ENCODE results near the gene PDHX.
"Not testable (repeated sequence)": the region's sequence is repeated elsewhere in the genome, so short reads cannot be mapped to it uniquely, and the experiment has no call there.

PDHX gene

DNA sequence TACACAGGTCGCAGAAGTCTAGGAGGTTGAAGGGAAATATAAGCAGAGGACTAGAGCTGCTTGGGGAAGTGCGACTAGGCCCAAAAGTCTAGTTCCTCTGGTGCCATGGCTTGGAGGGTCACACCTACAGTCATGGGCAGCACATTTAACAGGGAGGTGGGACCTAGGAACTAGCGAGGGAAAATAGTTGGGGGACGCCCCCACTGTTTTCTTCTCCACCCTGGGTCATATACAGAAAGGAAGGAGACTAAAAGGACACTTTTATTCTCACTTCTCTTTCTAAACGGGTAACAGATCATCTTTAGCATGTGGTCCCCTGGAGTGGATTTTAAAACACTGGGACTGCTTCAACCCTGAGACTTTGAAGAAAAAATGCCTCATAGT, 16.8 kb upstream of the PDHX start:
- Mint-ChIP-seq H3K4me3 (no peak overlapping the region), H3K27ac (no peak overlapping the region), H3K9me3 (peaks cover 5% of the 10 kb centered on the region), H3K36me3 (peaks cover 29% of the 10 kb centered on the region), H3K27me3 (no peaks in the 10 kb centered on the region), H3K4me1 (peaks cover 5% of the 10 kb centered on the region)

GRCh38 chr11:34904421-34904955, 11.9 kb upstream of the PDHX start:
- peaks cover 29% of the 10 kb centered on the region for H3K36me3 Mint-ChIP-seq
- H3K4me3 Mint-ChIP-seq: no peak overlapping the region
- H3K9me3 Mint-ChIP-seq: peaks cover 5% of the 10 kb centered on the region
- peaks cover 14% of the 10 kb centered on the region for H3K4me1 Mint-ChIP-seq
- no peaks in the 10 kb centered on the region for H3K27me3 Mint-ChIP-seq
- no peak overlapping the region for H3K27ac Mint-ChIP-seq

- no peaks in the 10 kb centered on the region for H3K27me3 Mint-ChIP-seq
- peaks cover under 1% of the 10 kb centered on the region for H3K9me3 Mint-ChIP-seq
- peaks cover 14% of the 10 kb centered on the region for H3K4me1 Mint-ChIP-seq
- H3K4me3 Mint-ChIP-seq: no peak overlapping the region
- H3K27ac Mint-ChIP-seq: no peak overlapping the region
- H3K36me3 Mint-ChIP-seq: peaks cover 24% of the 10 kb centered on the region
These were observed 10.8 kb upstream of the PDHX start for GRCh38 chr11:34905666-34906065.

DNA sequence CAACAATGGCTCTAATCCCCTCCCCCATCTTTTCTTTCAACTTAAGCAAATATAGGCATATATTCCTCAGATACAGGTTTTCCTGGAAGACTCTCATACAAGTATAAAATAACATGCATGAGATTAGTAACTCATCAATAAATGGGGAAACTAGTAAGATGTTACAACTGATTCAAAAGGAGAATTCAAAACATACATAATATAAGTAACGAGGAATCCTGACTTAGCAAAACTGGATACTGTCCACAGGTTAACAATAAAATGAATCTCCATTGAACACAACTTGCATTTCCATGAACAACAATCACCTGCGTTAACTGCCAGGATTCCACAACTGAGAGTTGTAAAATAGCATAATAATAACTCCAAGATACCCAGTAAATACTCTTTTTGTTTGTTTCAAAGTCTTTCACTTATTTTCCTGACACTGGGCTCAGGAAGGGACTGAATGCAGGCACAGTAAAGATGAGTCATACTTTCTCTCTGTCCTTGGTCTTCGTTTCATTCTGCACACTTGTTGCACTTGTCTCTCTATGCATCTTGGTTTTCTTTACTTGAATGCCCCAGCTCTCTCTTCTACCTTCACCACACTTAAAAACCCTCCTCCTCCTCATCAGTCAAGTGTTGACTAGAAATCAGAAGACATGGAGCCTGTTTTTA, 8.4 kb upstream of the PDHX start:
- Mint-ChIP-seq H3K27ac (no peak overlapping the region), H3K9me3 (no peaks in the 10 kb centered on the region), H3K4me3 (no peak overlapping the region), H3K27me3 (no peaks in the 10 kb centered on the region), H3K36me3 (peaks cover 23% of the 10 kb centered on the region), H3K4me1 (peaks cover 19% of the 10 kb centered on the region)

- Mint-ChIP-seq H3K27me3 (no peaks in the 10 kb centered on the region), H3K4me1 (peaks cover 26% of the 10 kb centered on the region), H3K36me3 (peaks cover 20% of the 10 kb centered on the region), H3K27ac (no peak overlapping the region), H3K4me3 (no peak overlapping the region), H3K9me3 (no peaks in the 10 kb centered on the region)
These were observed 7.0 kb upstream of the PDHX start for GRCh38 chr11:34909415-34909814.

DNA sequence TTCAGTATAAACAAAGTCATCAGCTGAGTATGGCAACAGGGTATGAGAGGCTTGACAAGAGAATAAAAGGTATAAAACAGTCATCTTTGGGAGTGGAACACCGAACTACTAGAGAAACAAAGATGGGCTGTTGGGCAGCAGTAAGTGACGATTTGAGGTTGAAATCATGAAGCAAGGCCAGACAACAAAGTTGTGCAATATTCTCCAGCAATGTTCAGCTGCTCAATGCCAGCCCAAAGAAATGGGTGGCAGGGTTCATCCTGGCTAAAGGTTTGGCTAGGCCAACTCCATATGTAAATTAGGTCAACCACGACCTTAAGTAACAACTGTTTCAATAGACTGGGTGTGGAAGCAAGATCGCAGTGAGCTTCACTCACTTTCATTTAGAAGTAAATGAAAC, 6.5 kb upstream of the PDHX start:
- Mint-ChIP-seq H3K36me3 (peaks cover 15% of the 10 kb centered on the region), H3K4me1 (peaks cover 22% of the 10 kb centered on the region), H3K4me3 (no peak overlapping the region), H3K27me3 (no peaks in the 10 kb centered on the region), H3K9me3 (no peaks in the 10 kb centered on the region), H3K27ac (no peak overlapping the region)

GRCh38 chr11:34910817-34911216, 5.6 kb upstream of the PDHX start:
- peaks cover 27% of the 10 kb centered on the region for H3K4me1 Mint-ChIP-seq
- H3K9me3 Mint-ChIP-seq: no peaks in the 10 kb centered on the region
- H3K36me3 Mint-ChIP-seq: peaks cover 18% of the 10 kb centered on the region
- H3K4me3 Mint-ChIP-seq: no peak overlapping the region
- H3K27ac Mint-ChIP-seq: no peak overlapping the region
- H3K27me3 Mint-ChIP-seq: no peaks in the 10 kb centered on the region

DNA sequence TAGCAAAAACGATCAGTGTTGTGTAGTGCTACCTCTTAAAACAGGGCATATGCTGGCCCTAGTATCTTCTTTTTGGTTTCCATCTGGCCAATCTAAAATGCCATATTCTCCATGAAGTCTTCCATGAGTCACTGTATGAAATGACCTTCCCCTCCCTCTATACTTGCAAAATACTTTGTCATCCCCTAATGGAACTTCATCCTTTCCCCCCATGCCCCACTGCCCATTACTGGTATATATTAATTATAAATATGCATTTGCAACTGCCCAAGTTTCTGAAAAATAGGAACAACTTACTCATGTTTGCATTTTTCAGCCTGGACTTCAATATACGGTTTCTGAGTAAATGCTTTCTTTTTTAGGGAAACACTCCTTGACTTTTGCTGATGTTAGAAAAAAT, 4.7 kb upstream of the PDHX start:
- peaks cover 22% of the 10 kb centered on the region for H3K4me1 Mint-ChIP-seq
- H3K4me3 Mint-ChIP-seq: no peak overlapping the region
- H3K36me3 Mint-ChIP-seq: peaks cover 13% of the 10 kb centered on the region
- H3K27me3 Mint-ChIP-seq: no peaks in the 10 kb centered on the region
- H3K9me3 Mint-ChIP-seq: no peaks in the 10 kb centered on the region
- no peak overlapping the region for H3K27ac Mint-ChIP-seq

GRCh38 chr11:34913556-34913955, 2.9 kb upstream of the PDHX start:
- not testable (repeated sequence) for H3K36me3 Mint-ChIP-seq, H3K27ac Mint-ChIP-seq, H3K27me3 Mint-ChIP-seq, H3K4me3 Mint-ChIP-seq, H3K9me3 Mint-ChIP-seq
- H3K4me1 Mint-ChIP-seq: peaks cover 39% of the 10 kb centered on the region

DNA sequence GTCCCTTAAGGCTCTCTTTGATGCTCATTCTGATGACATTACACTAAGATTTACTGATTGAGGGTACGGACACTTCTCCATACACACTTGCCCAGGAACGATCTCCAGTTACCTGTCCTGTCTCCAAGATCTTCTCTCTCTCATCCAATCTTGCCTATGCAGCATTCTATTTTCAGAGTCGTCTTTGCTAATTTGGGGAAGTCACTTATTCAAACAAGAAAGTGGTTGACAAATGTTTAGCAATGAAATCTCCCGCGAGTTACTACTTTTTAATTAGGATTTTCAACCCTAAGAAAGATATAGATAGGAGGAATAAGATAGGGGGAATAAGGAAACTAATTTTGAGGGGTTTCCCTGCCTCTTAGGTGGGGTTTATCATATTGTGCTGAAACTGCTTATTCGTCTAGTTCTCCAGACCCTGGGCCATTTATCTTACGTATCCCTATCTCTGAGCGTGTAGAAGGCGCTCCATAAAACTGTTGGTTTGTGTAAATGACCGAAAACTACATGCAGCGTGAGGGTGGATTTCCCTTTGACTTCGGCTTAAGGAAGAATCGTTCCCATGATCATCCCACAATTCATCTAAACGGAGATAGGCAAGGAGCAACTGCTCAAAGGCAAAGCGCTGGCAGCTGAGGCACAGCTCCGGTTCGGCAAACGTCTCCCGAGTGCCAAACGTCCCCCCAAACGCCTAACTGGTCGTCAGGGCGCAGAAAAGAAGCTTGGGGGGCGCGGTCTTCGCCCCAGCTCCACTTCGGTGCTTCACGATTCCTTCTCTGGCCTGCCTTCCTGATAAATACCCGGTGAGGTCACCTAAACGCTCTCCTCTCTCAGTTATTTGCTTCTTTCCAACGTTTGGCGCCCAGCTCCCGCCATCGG, 1.0 kb upstream of the PDHX start:
- Mint-ChIP-seq H3K27ac (peak overlapping the region; percentile 89), H3K4me3 (peak overlapping the region; percentile 94), H3K9me3 (no peaks in the 10 kb centered on the region), H3K4me1 (peaks cover 49% of the 10 kb centered on the region), H3K27me3 (no peaks in the 10 kb centered on the region), H3K36me3 (peaks cover 8% of the 10 kb centered on the region)

- Mint-ChIP-seq H3K9me3 (no peaks in the 10 kb centered on the region), H3K4me3 (peak overlapping the region; percentile 94), H3K27ac (peak overlapping the region; percentile 89), H3K4me1 (peaks cover 58% of the 10 kb centered on the region), H3K36me3 (peaks cover 8% of the 10 kb centered on the region), H3K27me3 (no peaks in the 10 kb centered on the region)
These were observed 689 bp downstream of the PDHX start for GRCh38 chr11:34916843-34917770.

GRCh38 chr11:34921156-34921555, 4.7 kb downstream of the PDHX start:
- peaks cover 46% of the 10 kb centered on the region for H3K4me1 Mint-ChIP-seq
- H3K36me3 Mint-ChIP-seq: no peaks in the 10 kb centered on the region
- H3K27me3 Mint-ChIP-seq: no peaks in the 10 kb centered on the region
- H3K9me3 Mint-ChIP-seq: no peaks in the 10 kb centered on the region
- no peak overlapping the region for H3K27ac Mint-ChIP-seq
- H3K4me3 Mint-ChIP-seq: no peak overlapping the region

DNA sequence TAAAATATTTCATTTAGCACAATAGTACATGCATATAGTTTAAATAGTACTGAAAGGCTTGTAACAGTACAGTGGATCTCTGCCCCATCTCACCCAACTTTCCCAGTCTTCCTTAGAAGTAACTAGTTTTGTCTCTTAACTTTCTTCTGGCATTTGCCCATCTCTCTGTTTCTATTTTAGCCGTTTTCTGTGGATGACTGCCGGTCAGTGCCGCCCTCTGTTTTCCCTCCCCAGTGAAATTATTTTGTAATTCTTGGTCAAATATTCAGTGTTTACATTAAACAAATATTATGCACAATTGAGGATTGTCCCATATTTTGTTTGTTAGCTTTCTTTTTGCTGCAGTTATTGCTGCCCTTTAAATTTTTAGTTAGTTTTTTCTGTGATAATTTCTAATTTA, 8.3 kb downstream of the PDHX start:
- peaks cover 42% of the 10 kb centered on the region for H3K4me1 Mint-ChIP-seq
- H3K4me3 Mint-ChIP-seq: no peak overlapping the region
- no peak overlapping the region for H3K27ac Mint-ChIP-seq
- no peaks in the 10 kb centered on the region for H3K36me3 Mint-ChIP-seq
- H3K27me3 Mint-ChIP-seq: no peaks in the 10 kb centered on the region
- no peaks in the 10 kb centered on the region for H3K9me3 Mint-ChIP-seq

GRCh38 chr11:34926101-34926830, 9.8 kb downstream of the PDHX start:
- Mint-ChIP-seq H3K4me3 (no peak overlapping the region), H3K4me1 (peaks cover 33% of the 10 kb centered on the region), H3K36me3 (no peaks in the 10 kb centered on the region), H3K27me3 (no peaks in the 10 kb centered on the region), H3K27ac (no peak overlapping the region), H3K9me3 (no peaks in the 10 kb centered on the region)

- Mint-ChIP-seq H3K4me3 (no peak overlapping the region), H3K27ac (no peak overlapping the region), H3K36me3 (no peaks in the 10 kb centered on the region), H3K9me3 (no peaks in the 10 kb centered on the region), H3K27me3 (no peaks in the 10 kb centered on the region), H3K4me1 (peaks cover 32% of the 10 kb centered on the region)
These were observed 10.4 kb downstream of the PDHX start for GRCh38 chr11:34926831-34927132.
